ENCODE measurements around the gene PHF23. TPM values are rescaled to one million over a fixed set of nuclear protein-coding genes. Genes with fewer than 3 reads are reported as not detected.

The PHF23 gene
- total and polyA plus RNA-seq, 9 of the 15 experiments (the other 6 are each of a cell fraction or from before 2014, with no cell fraction given): 7.4 to 87.5 (median 33.7) TPM

- TF ChIP-seq MXI1 (IDR thresholded peaks at IDR 0.05; ENCODE audit: low read depth, low read length): peak; percentile 87
- peak; percentile 70 for TF ChIP-seq VEZF1 (CRISPR knock-in tag; IDR thresholded peaks at IDR 0.05)
- TF ChIP-seq MBD1 (CRISPR knock-in tag; IDR thresholded peaks at IDR 0.05): no peak
- TF ChIP-seq SP1 (CRISPR knock-in tag; IDR thresholded peaks at IDR 0.05): 0 out of 2 replicates have a peak, but pooled peaks have one; percentile 47
- no peak for TF ChIP-seq ZFP1 (CRISPR knock-in tag; IDR thresholded peaks at IDR 0.05)
- no peak for TF ChIP-seq CHD1 (IDR thresholded peaks at IDR 0.05; ENCODE audit: low read length)
- TF ChIP-seq MIER1 (IDR thresholded peaks at IDR 0.05; ENCODE audit: low read depth): no peak
- TF ChIP-seq KLF13 (tag; IDR thresholded peaks at IDR 0.05; ENCODE audit: borderline replicate concordance, low read depth): no peak
- TF ChIP-seq RFX1 (IDR thresholded peaks at IDR 0.05): peak; percentile 99
- peak; percentile 33; the same call in 1 of the 2 replicates for TF ChIP-seq CTBP1 (IDR thresholded peaks at IDR 0.05; ENCODE audit: borderline replicate concordance)
- TF ChIP-seq ZNF740 (CRISPR knock-in tag; IDR thresholded peaks at IDR 0.05): 0 out of 2 replicates have a peak, but pooled peaks have one; percentile 18
- TF ChIP-seq ZNF740 (tag; IDR thresholded peaks at IDR 0.05): no peak
- TF ChIP-seq BMI1 (IDR thresholded peaks at IDR 0.05; ENCODE audit: low read length): peak; percentile 81
- peak in 1 of 2 experiments; percentile 94; a peak in 2 of 4 replicates for TF ChIP-seq CSDE1 (IDR thresholded peaks at IDR 0.05)
- peak; percentile 92 for TF ChIP-seq PRDM10 (IDR thresholded peaks at IDR 0.05; ENCODE audit: partially characterized antibody)
- peak; percentile 45; the same call in 1 of the 2 replicates for TF ChIP-seq TFAP4 (CRISPR knock-in tag; IDR thresholded peaks at IDR 0.05; ENCODE audit: borderline replicate concordance)
- no peak for TF ChIP-seq KLF6 (CRISPR knock-in tag; IDR thresholded peaks at IDR 0.05; ENCODE audit: borderline replicate concordance)
- peak; percentile 42 to 53; a peak in 3 of 4 replicates for TF ChIP-seq NRF1 (conservative IDR thresholded peaks at IDR 0.05 in 1 of 2, IDR thresholded peaks at IDR 0.05 in 1 of 2)
Measured at GRCh38 chr17:7204828-7205461, 34.3 kb downstream of the PHF23 start (continued).

Measured in K562 (cell line).